ENCODE measurements around the gene PNMA8A. TPM values are rescaled to one million over a fixed set of nuclear protein-coding genes. Genes with fewer than 3 reads are reported as not detected.
A peak's percentile ranks its signal among the peaks of the same experiment; 100 is the strongest.

PNMA8A gene
- total and polyA plus RNA-seq, 2 of the 13 experiments (the other 11 are each of a cell fraction or from before 2014, with no cell fraction given): 0.13 to 0.51 TPM

- TF ChIP-seq, protein P1, sequence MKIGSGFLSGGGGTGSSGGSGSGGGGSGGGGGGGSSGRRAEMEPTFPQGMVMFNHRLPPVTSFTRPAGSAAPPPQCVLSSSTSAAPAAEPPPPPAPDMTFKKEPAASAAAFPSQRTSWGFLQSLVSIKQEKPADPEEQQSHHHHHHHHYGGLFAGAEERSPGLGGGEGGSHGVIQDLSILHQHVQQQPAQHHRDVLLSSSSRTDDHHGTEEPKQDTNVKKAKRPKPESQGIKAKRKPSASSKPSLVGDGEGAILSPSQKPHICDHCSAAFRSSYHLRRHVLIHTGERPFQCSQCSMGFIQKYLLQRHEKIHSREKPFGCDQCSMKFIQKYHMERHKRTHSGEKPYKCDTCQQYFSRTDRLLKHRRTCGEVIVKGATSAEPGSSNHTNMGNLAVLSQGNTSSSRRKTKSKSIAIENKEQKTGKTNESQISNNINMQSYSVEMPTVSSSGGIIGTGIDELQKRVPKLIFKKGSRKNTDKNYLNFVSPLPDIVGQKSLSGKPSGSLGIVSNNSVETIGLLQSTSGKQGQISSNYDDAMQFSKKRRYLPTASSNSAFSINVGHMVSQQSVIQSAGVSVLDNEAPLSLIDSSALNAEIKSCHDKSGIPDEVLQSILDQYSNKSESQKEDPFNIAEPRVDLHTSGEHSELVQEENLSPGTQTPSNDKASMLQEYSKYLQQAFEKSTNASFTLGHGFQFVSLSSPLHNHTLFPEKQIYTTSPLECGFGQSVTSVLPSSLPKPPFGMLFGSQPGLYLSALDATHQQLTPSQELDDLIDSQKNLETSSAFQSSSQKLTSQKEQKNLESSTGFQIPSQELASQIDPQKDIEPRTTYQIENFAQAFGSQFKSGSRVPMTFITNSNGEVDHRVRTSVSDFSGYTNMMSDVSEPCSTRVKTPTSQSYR (CRISPR knock-in tag; IDR thresholded peaks at IDR 0.05; ENCODE audit: borderline replicate concordance): no peak
- TF ChIP-seq CREM (IDR thresholded peaks at IDR 0.05): no peak
- no peak for TF ChIP-seq CREM (CRISPR knock-in tag; IDR thresholded peaks at IDR 0.05)
- no peak for TF ChIP-seq ATF7 (IDR thresholded peaks at IDR 0.05)
- no peak for TF ChIP-seq ATF7 (CRISPR knock-in tag; IDR thresholded peaks at IDR 0.05)
- no peak for TF ChIP-seq ZNF629 (CRISPR knock-in tag; conservative IDR thresholded peaks at IDR 0.05)
- TF ChIP-seq TBL1XR1 (IDR thresholded peaks at IDR 0.05; ENCODE audit: borderline replicate concordance, low read length, partially characterized antibody): no peak
- TF ChIP-seq, protein P2, sequence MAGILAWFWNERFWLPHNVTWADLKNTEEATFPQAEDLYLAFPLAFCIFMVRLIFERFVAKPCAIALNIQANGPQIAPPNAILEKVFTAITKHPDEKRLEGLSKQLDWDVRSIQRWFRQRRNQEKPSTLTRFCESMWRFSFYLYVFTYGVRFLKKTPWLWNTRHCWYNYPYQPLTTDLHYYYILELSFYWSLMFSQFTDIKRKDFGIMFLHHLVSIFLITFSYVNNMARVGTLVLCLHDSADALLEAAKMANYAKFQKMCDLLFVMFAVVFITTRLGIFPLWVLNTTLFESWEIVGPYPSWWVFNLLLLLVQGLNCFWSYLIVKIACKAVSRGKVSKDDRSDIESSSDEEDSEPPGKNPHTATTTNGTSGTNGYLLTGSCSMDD (CRISPR knock-in tag; IDR thresholded peaks at IDR 0.05): no peak
- TF ChIP-seq, protein P3, sequence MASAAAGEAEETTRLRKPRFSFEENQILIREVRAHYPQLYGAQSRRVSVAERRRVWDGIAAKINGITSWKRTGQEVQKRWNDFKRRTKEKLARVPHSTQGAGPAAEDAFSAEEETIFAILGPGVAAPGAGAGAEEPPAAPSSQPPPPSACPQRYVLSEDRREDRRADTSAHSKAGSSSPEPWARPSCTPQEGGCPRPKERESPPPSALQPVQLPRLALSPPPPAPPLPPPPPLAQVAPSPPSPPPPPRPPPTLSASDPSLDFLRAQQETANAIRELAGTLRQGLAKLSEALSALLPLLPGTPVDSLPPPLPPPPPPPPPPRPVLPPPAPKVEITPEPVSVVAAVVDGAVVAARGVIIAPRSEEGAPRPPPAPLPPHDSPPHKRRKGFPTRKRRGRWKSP (CRISPR knock-in tag; IDR thresholded peaks at IDR 0.05): no peak
Measured at GRCh38 chr19:46460981-46461380, 10.4 kb downstream of the PNMA8A start (continued).

- no peak for FAIRE-seq
Measured at GRCh38 chr19:46460055-46460454, 11.3 kb downstream of the PNMA8A start.

More at GRCh38 chr19:46460055-46460454, 11.3 kb downstream of the PNMA8A start:
- in situ Hi-C loops (cut with HindIII; ENCODE audit: extremely low pct_ligation_motif_present, low pct_unique_long_range_greater_than_20kb): no loop called here
- no peak overlapping the region for H3K4me3 ChIP-seq (replicated peaks in 1 of 3; ENCODE audit: insufficient read depth in 1 of 3, low read depth in 2 of 3, low read length in 3 of 3)
- H3K36me3 ChIP-seq (replicated peaks in 1 of 2; ENCODE audit: control insufficient read depth in 1 of 2, insufficient read depth in 2 of 2, low read length in 2 of 2): no peaks in the 10 kb centered on the region
- no peak overlapping the region for H3K27ac ChIP-seq (ENCODE audit: extremely low read length, insufficient read depth, low read length)
- H2AFZ ChIP-seq (ENCODE audit: low read length): no peak overlapping the region
- no peaks in the 10 kb centered on the region for H3K4me1 ChIP-seq (ENCODE audit: insufficient read depth, low read length)
- ChIA-PET CTCF (ENCODE audit: low intra/inter-chr PET ratio, low total read pairs) (no interaction called here), POLR2A (no interaction called here)
- no peak overlapping the region for H3K9ac ChIP-seq (ENCODE audit: insufficient read depth, low read depth, low read length)
- no TSS peak for BruUV-seq (replicated peaks)
- H3K79me2 ChIP-seq (ENCODE audit: insufficient read depth, low read length): no peaks in the 10 kb centered on the region
- H3K27me3 ChIP-seq (ENCODE audit: control insufficient read depth in 1 of 2, insufficient read depth in 2 of 2, low read length in 2 of 2): no peaks in the 10 kb centered on the region
- no peaks in the 10 kb centered on the region for H3K9me3 ChIP-seq (ENCODE audit: low read length)
- intact Hi-C loops (cut with micrococcal nuclease; ENCODE audit: unreplicated experiment): no loop called here
- ATAC-seq (no peak), DNase-seq (ENCODE audit: low spot score) (no peak)
- no peak overlapping the region for H3K4me2 ChIP-seq (ENCODE audit: low read depth, low read length)
- TF ChIP-seq ZNF543 (CRISPR knock-in tag; IDR thresholded peaks at IDR 0.05) (no peak), SAFB2 (CRISPR knock-in tag; IDR thresholded peaks at IDR 0.05; ENCODE audit: borderline replicate concordance, low read depth) (no peak), AGO2 (optimal IDR thresholded peaks at IDR 0.05; ENCODE audit: low read depth, low read length) (no peak), PTBP1 (IDR thresholded peaks at IDR 0.05; ENCODE audit: low read depth, low read length, poor library complexity, severe bottlenecking) (no peak), RFX1 (IDR thresholded peaks at IDR 0.05) (peak; percentile 48; the same call in 1 of the 2 replicates), ZNF24 (IDR thresholded peaks at IDR 0.05) (no peak)
- WGBS (ENCODE audit: low lambda C conversion rate): 100% methylated on average over 1 of the region's 2 CpGs
- H4K20me1 ChIP-seq (ENCODE audit: insufficient read depth, low read length): no peaks in the 10 kb centered on the region

All from HepG2 (cell line).